Neutrophil (primary cell): Measurements from ENCODE around the gene DIP2A.

Experiments
- H3K27ac ChIP-seq: fragments of 200-600 bp; sonication (generic); 2 replicates; pipeline ENCODE4 v1.5.1; 2016; ENCODE audit warnings: mild to moderate bottlenecking, moderate library complexity
- H3K27me3 ChIP-seq: fragments of 200-600 bp; sonication (generic); 2 replicates; pipeline ENCODE4 v1.6.0; 2016; ENCODE audit warnings: mild to moderate bottlenecking
- H3K36me3 ChIP-seq: fragments of 200-600 bp; sonication (generic); 2 replicates; pipeline ENCODE4 v1.5.1; 2017
- H3K4me1 ChIP-seq, 2 experiments: fragments of 200-600 bp in 1 of 2; sonication (generic) in 1 of 2; 1 replicate in 1 of 2; 2 replicates in 1 of 2; pipeline versions ENCODE4 v1.5.1 to v1.6.1; 2013 to 2016; ENCODE audit warnings: low read depth in 1 of 2, low read length in 1 of 2, mild to moderate bottlenecking in 1 of 2, moderate library complexity in 1 of 2; ENCODE audit not compliant: control insufficient read depth in 1 of 2, insufficient read depth in 1 of 2
- H3K4me3 ChIP-seq, 2 experiments: fragments of 200-600 bp in 1 of 2; sonication (generic) in 1 of 2; 1 replicate in 1 of 2; 2 replicates in 1 of 2; pipeline ENCODE4 v1.5.1; 2013 to 2016; ENCODE audit warnings: low read depth in 1 of 2, low read length in 1 of 2, mild to moderate bottlenecking in 1 of 2, moderate library complexity in 1 of 2
- H3K9me3 ChIP-seq: fragments of 200-600 bp; sonication (generic); 2 replicates; pipeline ENCODE4 v1.5.1; 2016
- TF ChIP-seq, protein P1 (sequence below): fragments of 200-600 bp; sonication (generic); IDR thresholded peaks from 2 replicates; pipeline ENCODE4 v1.5.1; 2016; ENCODE audit warnings: antibody characterized with exemption

DIP2A gene

DNA sequence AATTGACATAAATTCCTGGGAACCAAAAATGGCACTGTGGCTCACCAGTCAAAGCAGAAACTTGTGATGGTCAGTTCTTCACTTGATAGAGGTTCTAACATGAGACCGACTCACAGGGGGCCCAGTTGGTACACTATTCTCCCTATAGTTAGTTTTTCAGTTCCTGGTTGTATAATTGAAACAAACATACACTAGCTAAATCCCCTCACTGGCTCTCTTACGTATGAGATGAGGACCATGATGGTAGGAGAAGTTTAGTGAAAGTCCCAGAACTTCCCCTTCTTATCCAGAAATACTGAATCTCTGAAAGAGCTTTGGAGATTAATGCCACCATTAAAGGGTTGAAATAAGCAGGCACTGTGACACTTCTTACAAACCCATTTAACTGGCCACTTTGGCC, 148.9 kb downstream of the DIP2A start:
- H3K27me3 ChIP-seq: no peaks in the 10 kb centered on the region
- H3K4me1 ChIP-seq: peaks cover 24 to 25% of the 10 kb centered on the region in 2 experiments
- no peaks in the 10 kb centered on the region for H3K9me3 ChIP-seq
- TF ChIP-seq, protein P1, sequence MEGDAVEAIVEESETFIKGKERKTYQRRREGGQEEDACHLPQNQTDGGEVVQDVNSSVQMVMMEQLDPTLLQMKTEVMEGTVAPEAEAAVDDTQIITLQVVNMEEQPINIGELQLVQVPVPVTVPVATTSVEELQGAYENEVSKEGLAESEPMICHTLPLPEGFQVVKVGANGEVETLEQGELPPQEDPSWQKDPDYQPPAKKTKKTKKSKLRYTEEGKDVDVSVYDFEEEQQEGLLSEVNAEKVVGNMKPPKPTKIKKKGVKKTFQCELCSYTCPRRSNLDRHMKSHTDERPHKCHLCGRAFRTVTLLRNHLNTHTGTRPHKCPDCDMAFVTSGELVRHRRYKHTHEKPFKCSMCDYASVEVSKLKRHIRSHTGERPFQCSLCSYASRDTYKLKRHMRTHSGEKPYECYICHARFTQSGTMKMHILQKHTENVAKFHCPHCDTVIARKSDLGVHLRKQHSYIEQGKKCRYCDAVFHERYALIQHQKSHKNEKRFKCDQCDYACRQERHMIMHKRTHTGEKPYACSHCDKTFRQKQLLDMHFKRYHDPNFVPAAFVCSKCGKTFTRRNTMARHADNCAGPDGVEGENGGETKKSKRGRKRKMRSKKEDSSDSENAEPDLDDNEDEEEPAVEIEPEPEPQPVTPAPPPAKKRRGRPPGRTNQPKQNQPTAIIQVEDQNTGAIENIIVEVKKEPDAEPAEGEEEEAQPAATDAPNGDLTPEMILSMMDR: no peak
- no peaks in the 10 kb centered on the region for H3K36me3 ChIP-seq
- H3K27ac ChIP-seq: no peak overlapping the region
- no peak overlapping the region for H3K4me3 ChIP-seq

DNA sequence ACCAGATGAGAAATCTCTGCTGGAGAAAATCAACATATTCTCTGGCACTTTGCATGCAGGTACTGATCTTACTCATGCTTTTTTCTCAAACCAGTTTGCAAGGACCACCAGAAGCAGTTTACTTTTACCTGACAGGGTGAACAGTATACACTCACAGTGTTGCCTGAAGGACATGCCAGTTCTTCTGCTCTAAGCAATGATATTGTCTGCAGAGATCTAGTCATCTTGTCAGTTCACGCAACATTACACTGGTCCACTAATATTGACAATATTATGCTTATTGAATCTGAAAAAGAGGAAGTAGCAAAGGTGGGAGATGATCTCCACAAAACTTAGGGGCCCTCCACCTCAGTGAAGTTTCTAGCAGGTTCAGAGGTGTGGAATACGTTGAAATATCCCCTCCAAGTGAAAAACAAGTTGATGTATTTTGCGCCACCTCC, 150.0 kb downstream of the DIP2A start:
- H3K36me3 ChIP-seq: no peaks in the 10 kb centered on the region
- H3K4me1 ChIP-seq: peaks cover 24 to 25% of the 10 kb centered on the region in 2 experiments
- TF ChIP-seq, protein P1: no peak

DNA sequence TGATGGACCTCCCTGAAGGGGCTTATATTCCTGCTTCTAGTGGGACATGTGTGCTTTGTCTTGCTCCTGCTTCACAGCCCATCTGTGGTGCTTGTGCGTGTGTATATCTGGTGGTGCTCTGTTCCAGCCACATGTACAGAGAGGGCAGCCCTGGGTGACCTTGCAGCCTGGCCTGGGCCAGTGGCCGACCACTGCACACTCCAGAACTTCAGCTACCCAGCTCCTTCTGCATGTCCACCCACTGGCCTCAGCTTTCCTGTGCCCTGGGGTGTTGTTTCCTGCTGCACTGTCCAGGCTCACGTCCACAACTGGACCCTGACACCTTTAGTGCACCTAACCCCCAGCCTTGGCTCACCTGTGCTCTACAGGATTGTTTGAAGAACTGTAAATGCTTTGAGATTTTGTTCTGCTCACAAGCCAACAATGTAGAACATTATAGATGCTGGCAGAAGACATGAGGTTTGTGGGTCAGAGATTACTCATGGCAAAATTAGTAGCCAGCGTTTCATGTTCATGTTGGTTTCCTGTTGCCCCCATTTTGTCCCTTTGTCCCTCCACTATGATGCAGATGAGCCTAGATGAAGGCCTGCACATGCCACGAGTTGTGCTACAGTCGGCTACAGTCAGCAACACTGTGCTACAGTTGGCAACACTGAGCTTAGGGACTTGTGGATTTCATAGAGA, 151.5 kb downstream of the DIP2A start:
- Histone ChIP-seq H3K4me3 (no peak overlapping the region), H3K36me3 (no peaks in the 10 kb centered on the region), H3K27ac (no peak overlapping the region), H3K9me3 (no peaks in the 10 kb centered on the region), H3K27me3 (no peaks in the 10 kb centered on the region), H3K4me1 (peaks cover 17 to 19% of the 10 kb centered on the region in 2 experiments)
- TF ChIP-seq, protein P1: no peak

More for the DNA sequence above, 150.0 kb downstream of the DIP2A start:
- no peak overlapping the region for H3K27ac ChIP-seq
- no peaks in the 10 kb centered on the region for H3K9me3 ChIP-seq
- no peak overlapping the region for H3K4me3 ChIP-seq
- H3K27me3 ChIP-seq: no peaks in the 10 kb centered on the region

DNA sequence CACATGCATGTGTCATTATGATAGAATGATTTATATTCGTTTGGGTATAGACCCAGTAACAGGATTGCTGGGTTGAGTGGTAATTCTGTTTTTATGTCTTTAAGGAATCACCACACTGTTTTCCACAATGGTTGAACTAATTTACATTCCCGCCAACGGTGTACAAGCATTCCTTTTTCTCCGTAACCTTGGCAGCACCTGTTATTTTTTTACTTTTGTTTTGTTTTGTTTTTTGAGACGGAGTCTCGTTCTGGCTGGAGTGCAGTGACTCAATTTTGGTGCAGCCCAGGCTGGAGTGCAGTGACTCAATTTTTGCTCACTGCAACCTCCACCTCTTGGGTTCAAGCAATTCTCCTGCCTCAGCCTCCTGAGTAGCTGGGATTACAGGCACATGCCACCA, 154.7 kb downstream of the DIP2A start:
- Histone ChIP-seq H3K27me3 (no peaks in the 10 kb centered on the region), H3K36me3 (no peaks in the 10 kb centered on the region), H3K9me3 (no peaks in the 10 kb centered on the region), H3K4me3 (no peak overlapping the region), H3K4me1 (peaks cover 4 to 8% of the 10 kb centered on the region in 2 experiments), H3K27ac (no peak overlapping the region)
- TF ChIP-seq, protein P1: no peak

DNA sequence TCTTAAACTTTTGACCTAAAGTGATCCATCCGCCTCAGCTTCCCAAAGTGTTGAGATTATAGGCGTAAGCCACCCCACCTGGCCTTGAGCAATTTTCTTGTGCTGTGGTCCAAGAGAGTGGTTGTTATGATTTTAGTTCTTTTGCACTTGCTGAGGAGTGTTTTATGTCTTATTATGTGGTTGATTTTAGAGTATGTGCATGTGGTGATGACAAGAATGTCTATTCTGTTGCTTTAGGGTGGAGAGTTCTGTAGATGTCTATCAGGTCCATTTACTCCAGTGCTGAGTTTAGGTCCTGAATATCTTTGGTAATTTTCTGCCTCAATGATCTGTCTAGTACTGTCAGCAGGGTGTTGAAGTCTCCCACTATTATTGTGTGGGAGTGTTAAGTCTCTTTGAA, 157.4 kb downstream of the DIP2A start:
- H3K27ac ChIP-seq: no peak overlapping the region
- H3K27me3 ChIP-seq: no peaks in the 10 kb centered on the region
- peaks cover 31 to 34% of the 10 kb centered on the region in 2 experiments for H3K4me1 ChIP-seq
- H3K9me3 ChIP-seq: no peaks in the 10 kb centered on the region
- H3K4me3 ChIP-seq: no peak overlapping the region
- no peaks in the 10 kb centered on the region for H3K36me3 ChIP-seq
- TF ChIP-seq, protein P1: no peak
